GM12872 (cell line): ENCODE data around the gene SPRYD4.

Experiments
- CTCF ChIP-seq: IDR thresholded peaks from 3 replicates; pipeline ENCODE4 v1.5.1; 2011; ENCODE audit warnings: low read depth, mild to moderate bottlenecking, low read length, moderate library complexity; ENCODE audit not compliant: insufficient read depth

Gene SPRYD4

GRCh38 chr12:56468216-56469006 is at the start of gene SPRYD4:
Gene SPRYD4, plus strand, starts transcription at chr12:56468578. Its CDS starts 14 bp downstream, at chr12:56468592.
- TF ChIP-seq CTCF = peak; percentile 28; the same call in 2 of the 3 replicates

- no peak for TF ChIP-seq CTCF
Observed at GRCh38 chr12:56420411-56420810, 48.0 kb upstream of the SPRYD4 start.

- no peak for TF ChIP-seq CTCF
Observed at GRCh38 chr12:56425193-56425592, 43.2 kb upstream of the SPRYD4 start.

GRCh38 chr12:56425940-56426438 is 42.4 kb upstream of the SPRYD4 start:
- no peak for TF ChIP-seq CTCF

GRCh38 chr12:56431288-56431687 is 37.1 kb upstream of the SPRYD4 start:
- no peak for TF ChIP-seq CTCF

GRCh38 chr12:56431850-56432249 is 36.5 kb upstream of the SPRYD4 start:
- no peak for TF ChIP-seq CTCF

- no peak for TF ChIP-seq CTCF
Observed at GRCh38 chr12:56434828-56435227, 33.5 kb upstream of the SPRYD4 start.
